Psoas muscle (tissue), 8 donors: ENCODE measurements around the gene AMOTL1. TPM values are rescaled to one million over a fixed set of nuclear protein-coding genes. Genes with fewer than 3 reads are reported as not detected.
A peak's percentile ranks its signal among the peaks of the same experiment; 100 is the strongest.
"Not testable (repeated sequence)": the region's sequence is repeated elsewhere in the genome, so short reads cannot be mapped to it uniquely, and the experiment has no call there.

ENCODE experiments used
- ATAC-seq, 4 donors: fragments of 200-7000 bp; cut with Tn5 transposase; one replicate each; pipeline ENCODE4 v1.9.1; 2020; ENCODE audit warnings: moderate library complexity in 3 of 4, mild to moderate bottlenecking in 2 of 4
- DNase-seq, 2 donors: peaks; one replicate each; pipeline ENCODE4 v3.0.0-alpha.2; 2020
- H3K27ac ChIP-seq: fragments of 200-600 bp; one replicate; pipeline ENCODE4 v1.8.0; 2022
- H3K27me3 ChIP-seq, 3 donors: fragments of 200-600 bp in 1 of 3; one replicate each; pipeline versions ENCODE4 v1.6.1 to v1.8.0; 2013 to 2022; ENCODE audit warnings: low read length in 2 of 3, mild to moderate bottlenecking in 2 of 3, moderate library complexity in 1 of 3; ENCODE audit not compliant: insufficient read depth in 3 of 3
- H3K36me3 ChIP-seq, 2 donors: fragments of 200-600 bp in 1 of 2; one replicate each; pipeline versions ENCODE4 v1.6.1 to v1.8.0; 2013 to 2022; ENCODE audit warnings: low read depth in 1 of 2, mild to moderate bottlenecking in 1 of 2, moderate library complexity in 1 of 2; ENCODE audit not compliant: insufficient read depth in 1 of 2
- H3K4me1 ChIP-seq: fragments of 200-600 bp; one replicate; pipeline ENCODE4 v1.8.0; 2022
- H3K4me3 ChIP-seq: fragments of 200-600 bp; one replicate; pipeline ENCODE4 v1.8.0; 2022; ENCODE audit warnings: mild to moderate bottlenecking
- H3K9me3 ChIP-seq: fragments of 200-600 bp; one replicate; pipeline ENCODE4 v1.8.0; 2022
- CTCF ChIP-seq: fragments of 200-600 bp; IDR thresholded peaks from one replicate; pipeline ENCODE4 v1.8.0; 2022; ENCODE audit warnings: antibody characterized with exemption
- WGBS, 3 donors: extraction: QIAGEN DNeasy Blood & Tissue Kit; methylation state at CpG; one replicate each; pipeline versions ENCODE4 v1.1.6 to v1.1.7; 2013; 5-methylcytosine and 5-hydroxymethylcytosine counted together
- intact Hi-C, 2 donors: fragments of 100-400 bp; cut with DNase I; formaldehyde crosslinking; loops; one replicate each; pipeline versions ENCODE4 v1.11.0 to v1.14.2; 2022
- polyA plus RNA-seq, 3 donors: library from polyadenylated mRNA; stranded (reverse); fragments of 200-250 nt; gene quantifications; one replicate each; pipeline ENCODE4 v1.2.3, GENCODE V29; 2013
- total RNA-seq, 4 donors: library from RNA; stranded (reverse); fragmentation: NEBNext Ultra II Directional in 2 of 4; extraction: Animal tissue kit (Norgen Biotek cat#: 25700) in 2 of 4; gene quantifications; one replicate each; pipeline versions ENCODE4 v1.2.1 to v1.2.4, GENCODE V29; 2021 to 2023
- donor health status: healthy with polysubstance abuse.
- donor health status: DM: no; HTN: no; CAD: no; lungs with moderate emphysema.
- donor health status: Bipolar disorder and iron deficiency.
- donor health status: healthy.
- donor health status: DM: yes; HTN: yes; CAD: no.
- donor health status: DM: no; HTN: no; CAD: no.
- donor health status: DM: no; HTN: no; CAD: no.
- donor health status: DM: yes; HTN: yes; CAD: no.

The AMOTL1 gene
- total and polyA plus RNA-seq, 7 donors: 46.5 to 355 (median 225) TPM

GRCh38 chr11:94907226-94907625 is 139.1 kb downstream of the AMOTL1 start:
- Histone ChIP-seq H3K4me1 (no peaks in the 10 kb centered on the region), H3K4me3 (no peak overlapping the region), H3K27me3 (no peaks in the 10 kb centered on the region), H3K27ac (no peak overlapping the region), H3K36me3 (no peaks in the 10 kb centered on the region), H3K9me3 (no peaks in the 10 kb centered on the region)
- intact Hi-C loops: no loop called here
- ATAC-seq: peak in 1 of 4 donors; percentile 12
- no peak for DNase-seq
- 48 to 50% (median 50%) methylated on average over 2 of the region's 2 CpGs for WGBS, 3 donors
- TF ChIP-seq CTCF: no peak

GRCh38 chr11:94909371-94909820 is 141.2 kb downstream of the AMOTL1 start:
- Histone ChIP-seq H3K27ac (no peak overlapping the region), H3K4me1 (no peaks in the 10 kb centered on the region), H3K4me3 (no peak overlapping the region), H3K27me3 (no peaks in the 10 kb centered on the region), H3K36me3 (no peaks in the 10 kb centered on the region), H3K9me3 (no peaks in the 10 kb centered on the region)
- TF ChIP-seq CTCF: no peak
- DNase-seq (no peak), ATAC-seq (peak in 3 of 4 donors; percentile 11 to 41 (median 28))
- 77 to 93% (median 84%) methylated on average over 4 of the region's 4 CpGs for WGBS, 3 donors
- intact Hi-C loops: no loop called here

- intact Hi-C loops: no loop called here
- ATAC-seq (peak in 1 of 4 donors; percentile 37), DNase-seq (no peak)
- Histone ChIP-seq H3K9me3 (no peaks in the 10 kb centered on the region), H3K36me3 (no peaks in the 10 kb centered on the region), H3K4me1 (no peaks in the 10 kb centered on the region), H3K27ac (no peak overlapping the region), H3K4me3 (no peak overlapping the region), H3K27me3 (no peaks in the 10 kb centered on the region)
- WGBS, 3 donors: 88 to 90% (median 89%) methylated on average over 3 of the region's 3 CpGs
- TF ChIP-seq CTCF: no peak
Observed at GRCh38 chr11:94910270-94910669, 142.1 kb downstream of the AMOTL1 start.

GRCh38 chr11:94910779-94911178 is 142.6 kb downstream of the AMOTL1 start:
- Histone ChIP-seq H3K4me3 (no peak overlapping the region), H3K36me3 (no peaks in the 10 kb centered on the region), H3K9me3 (no peaks in the 10 kb centered on the region), H3K27me3 (no peaks in the 10 kb centered on the region), H3K4me1 (no peaks in the 10 kb centered on the region), H3K27ac (no peak overlapping the region)
- DNase-seq: no peak
- no peak for ATAC-seq
- TF ChIP-seq CTCF: no peak
- 0% methylated on average over 1 of the region's 1 CpG for WGBS, 3 donors
- intact Hi-C loops: no loop called here

GRCh38 chr11:94912806-94913205 is 144.7 kb downstream of the AMOTL1 start:
- H3K4me3 ChIP-seq: no peak overlapping the region
- 93 to 96% (median 95%) methylated on average over 9 of the region's 9 CpGs for WGBS, 3 donors
- intact Hi-C loops: no loop called here
- H3K27ac ChIP-seq: no peak overlapping the region
- H3K36me3 ChIP-seq: no peaks in the 10 kb centered on the region
- H3K27me3 ChIP-seq: no peaks in the 10 kb centered on the region
- DNase-seq: no peak
- no peaks in the 10 kb centered on the region for H3K4me1 ChIP-seq
- H3K9me3 ChIP-seq: no peaks in the 10 kb centered on the region
- no peak for ATAC-seq
- TF ChIP-seq CTCF: no peak

- H3K36me3 ChIP-seq, H3K9me3 ChIP-seq, H3K4me3 ChIP-seq, ATAC-seq, DNase-seq, H3K27me3 ChIP-seq, H3K27ac ChIP-seq, H3K4me1 ChIP-seq, intact Hi-C loops: not testable (repeated sequence)
- WGBS, 3 donors: 92 to 98% (median 92%) methylated on average over 2 of the region's 2 CpGs
Observed at GRCh38 chr11:94913718-94914394, 145.7 kb downstream of the AMOTL1 start.
